Measurements from ENCODE around the gene ZMYM5. TPM values are rescaled to one million over a fixed set of nuclear protein-coding genes. Genes with fewer than 3 reads are reported as not detected.
"Not testable (repeated sequence)": the region's sequence is repeated elsewhere in the genome, so short reads cannot be mapped to it uniquely, and the experiment has no call there.

ZMYM5 gene
- total and polyA plus RNA-seq, 9 of the 15 experiments (the other 6 are each of a cell fraction or from before 2014, with no cell fraction given) = 5.4 to 11.9 (median 7.8) TPM

GRCh38 chr13:19781526-19781925, 81.9 kb downstream of the ZMYM5 start:
- H4K20me1 ChIP-seq (replicated peaks; ENCODE audit: control insufficient read depth, insufficient read depth, low read length) = no peaks in the 10 kb centered on the region
- H3K4me2 ChIP-seq (ENCODE audit: insufficient read depth, low read length) = peak overlapping the region; percentile 87
- H3K79me2 ChIP-seq (ENCODE audit: control insufficient read depth, insufficient read depth, low read length) = peaks cover 38% of the 10 kb centered on the region
- peak overlapping the region; percentile 95 for H3K27ac ChIP-seq (ENCODE audit: extremely low read depth, low read depth, low read length)
- H3K9me3 ChIP-seq (replicated peaks; ENCODE audit: control insufficient read depth, insufficient read depth, low read depth, low read length) = no peaks in the 10 kb centered on the region
- ATAC-seq = no peak
- peaks cover 3 to 5% of the 10 kb centered on the region in 2 experiments; a peak in 3 of 5 replicates for H3K4me1 ChIP-seq (replicated peaks in 1 of 2; ENCODE audit: control insufficient read depth in 2 of 2, insufficient read depth in 2 of 2, low read length in 2 of 2)
- peaks cover 5% of the 10 kb centered on the region; the same call in 1 of the 3 replicates for H3K36me3 ChIP-seq (ENCODE audit: control insufficient read depth, insufficient read depth, low read length)
- H3K4me3 ChIP-seq = peak overlapping the region; percentile 90
- 1% methylated on average over 9 of the region's 9 CpGs for WGBS (ENCODE audit: insufficient coverage, low coverage, missing lambda C conversion rate)
- TF ChIP-seq ZNF431 (CRISPR knock-in tag; IDR thresholded peaks at IDR 0.05) (no peak), ZNF121 (CRISPR knock-in tag; conservative IDR thresholded peaks at IDR 0.05) (peak; percentile 71)
- DNase-seq (ENCODE audit: extremely low read depth in 1 of 4, low spot score in 3 of 4) = peak in 1 of 4 experiments; percentile 18
- intact Hi-C loops (cut with micrococcal nuclease) = loop anchor here (10.0 kb wide), 1 partner anchor 83 kb away; the partner anchor contains the start of gene ZMYM5
- no peak for FAIRE-seq
- no TSS peak for BruUV-seq (replicated peaks)
- H3K9ac ChIP-seq (ENCODE audit: insufficient read depth in 1 of 2, low read depth in 2 of 2, low read length in 2 of 2) = peak overlapping the region; percentile 94 to 95
- CTCF ChIA-PET (ENCODE audit: low intra/inter-chr PET ratio) = no interaction called here
- POLR2A ChIA-PET = interaction anchor here (1.3 to 1.7 kb wide), 2 partner anchors 10 to 15 kb away, joined by 8 to 11 read pairs; no protein-coding TSS in a partner anchor
- H3K27me3 ChIP-seq (ENCODE audit: control insufficient read depth in 2 of 2, insufficient read depth in 2 of 2, low read length in 2 of 2) = no peaks in the 10 kb centered on the region
- H2AFZ ChIP-seq (ENCODE audit: low read depth, low read length) = no peak overlapping the region
- no peaks in the 10 kb centered on the region for H3K9me1 ChIP-seq (ENCODE audit: control insufficient read depth, insufficient read depth, low read length)
- in situ Hi-C loops (cut with MboI) = no loop called here

GRCh38 chr13:19780753-19781418, 82.6 kb downstream of the ZMYM5 start:
- Histone ChIP-seq H3K4me2 (ENCODE audit: insufficient read depth, low read length) (peak overlapping the region; percentile 68), H3K79me2 (ENCODE audit: control insufficient read depth, insufficient read depth, low read length) (peaks cover 44% of the 10 kb centered on the region), H3K9ac (ENCODE audit: insufficient read depth in 1 of 2, low read depth in 2 of 2, low read length in 2 of 2) (peak overlapping the region in 1 of 2 experiments; percentile 43; a peak in 3 of 4 replicates), H3K27ac (ENCODE audit: extremely low read depth, low read depth, low read length) (peak overlapping the region; percentile 48; the same call in 2 of the 3 replicates), H3K4me3 (peak overlapping the region; percentile 90)
- FAIRE-seq; H3K9me3 ChIP-seq (replicated peaks; ENCODE audit: control insufficient read depth, insufficient read depth, low read depth, low read length); H3K27me3 ChIP-seq (ENCODE audit: control insufficient read depth in 2 of 2, insufficient read depth in 2 of 2, low read length in 2 of 2); H4K20me1 ChIP-seq (replicated peaks; ENCODE audit: control insufficient read depth, insufficient read depth, low read length); H3K4me1 ChIP-seq (replicated peaks in 1 of 2; ENCODE audit: control insufficient read depth in 2 of 2, insufficient read depth in 2 of 2, low read length in 2 of 2); BruUV-seq (replicated peaks); H3K36me3 ChIP-seq (ENCODE audit: control insufficient read depth, insufficient read depth, low read length); ATAC-seq; CTCF ChIA-PET (ENCODE audit: low intra/inter-chr PET ratio); in situ Hi-C loops (cut with MboI); H2AFZ ChIP-seq (ENCODE audit: low read depth, low read length); H3K9me1 ChIP-seq (ENCODE audit: control insufficient read depth, insufficient read depth, low read length): not testable (repeated sequence)
- POLR2A ChIA-PET = interaction anchor here (0.7 kb wide), 1 partner anchor 83 kb away, joined by 3 read pairs; no protein-coding TSS in a partner anchor
- peak in 1 of 4 experiments; percentile 8 for DNase-seq (ENCODE audit: extremely low read depth in 1 of 4, low spot score in 3 of 4)
- WGBS (ENCODE audit: insufficient coverage, low coverage, missing lambda C conversion rate) = 39% methylated on average over 19 of the region's 22 CpGs
- peak in 1 of 2 experiments; percentile 29; a peak in 1 of 4 replicates for TF ChIP-seq TRIM24 (IDR thresholded peaks at IDR 0.05)
- peak; percentile 64; the same call in 1 of the 2 replicates for TF ChIP-seq NFATC3 (IDR thresholded peaks at IDR 0.05)
- peak; percentile 89 for TF ChIP-seq ZNF121 (CRISPR knock-in tag; conservative IDR thresholded peaks at IDR 0.05)
- intact Hi-C loops (cut with micrococcal nuclease) = loop anchor here (10.0 kb wide), 1 partner anchor 84 kb away; the partner anchor contains the start of gene ZMYM5

Other genes starting within 250 kb of the ZMYM5 start
- 14.0 and 18.3 TPM in 2 replicates for gene MPHOSPH8, start 230.0 kb downstream of the ZMYM5 start, total RNA-seq (2014; rRNA removed)
- 17.8 and 18.7 TPM in 2 replicates for gene MPHOSPH8, start 230.0 kb downstream of the ZMYM5 start, total RNA-seq (2014; rRNA removed; fragmentation: Illumina TruSeq; extraction: Trizol)
- gene MPHOSPH8, start 230.0 kb downstream of the ZMYM5 start, total RNA-seq (2015; rRNA removed; fragmentation: Illumina TruSeq; extraction: Trizol) = 17.8 and 21.9 TPM in 2 replicates
- gene MPHOSPH8, start 230.0 kb downstream of the ZMYM5 start, total RNA-seq (2021) = 14.2 and 15.9 TPM in 2 replicates
- 15.6 and 16.6 TPM in 2 replicates for gene MPHOSPH8, start 230.0 kb downstream of the ZMYM5 start, polyA plus RNA-seq (2011; rRNA removed)
- 21.3 and 24.8 TPM in 2 replicates for gene MPHOSPH8, start 230.0 kb downstream of the ZMYM5 start, polyA plus RNA-seq (2014; fragmentation: Illumina TruSeq; extraction: Trizol)
- 10 to 100 TPM; 10.3 to 15.6 TPM for gene MPHOSPH8, start 230.0 kb downstream of the ZMYM5 start, polyA plus RNA-seq (2014; fragmentation: Nextera tagmentation; extraction: Ambion mirVana)
- gene MPHOSPH8, start 230.0 kb downstream of the ZMYM5 start, polyA plus RNA-seq (2014; rRNA removed) = 21.1 and 23.5 TPM in 2 replicates
- gene PSPC1, start 80.7 kb downstream of the ZMYM5 start, total RNA-seq (2014; rRNA removed) = 50.8 and 60.4 TPM in 2 replicates
- 44.5 and 46.9 TPM in 2 replicates for gene PSPC1, start 80.7 kb downstream of the ZMYM5 start, total RNA-seq (2014; rRNA removed; fragmentation: Illumina TruSeq; extraction: Trizol)
- 39.9 and 41.2 TPM in 2 replicates for gene PSPC1, start 80.7 kb downstream of the ZMYM5 start, total RNA-seq (2015; rRNA removed; fragmentation: Illumina TruSeq; extraction: Trizol)
- gene PSPC1, start 80.7 kb downstream of the ZMYM5 start, total RNA-seq (2021) = 42.9 and 44.8 TPM in 2 replicates
- gene PSPC1, start 80.7 kb downstream of the ZMYM5 start, polyA plus RNA-seq (2011; rRNA removed) = 34.4 and 42.4 TPM in 2 replicates
- 41.3 and 42.4 TPM in 2 replicates for gene PSPC1, start 80.7 kb downstream of the ZMYM5 start, polyA plus RNA-seq (2014; fragmentation: Illumina TruSeq; extraction: Trizol)
- 1 to 10 TPM; 8.6 to 9.1 TPM for gene PSPC1, start 80.7 kb downstream of the ZMYM5 start, polyA plus RNA-seq (2014; fragmentation: Nextera tagmentation; extraction: Ambion mirVana)
- gene PSPC1, start 80.7 kb downstream of the ZMYM5 start, polyA plus RNA-seq (2014; rRNA removed) = 57.5 and 60.2 TPM in 2 replicates
- 15.3 and 16.8 TPM in 2 replicates for gene ZMYM2, start 95.1 kb upstream of the ZMYM5 start, total RNA-seq (2014; rRNA removed)
- 41.2 and 41.8 TPM in 2 replicates for gene ZMYM2, start 95.1 kb upstream of the ZMYM5 start, total RNA-seq (2014; rRNA removed; fragmentation: Illumina TruSeq; extraction: Trizol)
- gene ZMYM2, start 95.1 kb upstream of the ZMYM5 start, total RNA-seq (2015; rRNA removed; fragmentation: Illumina TruSeq; extraction: Trizol) = 34.2 and 38.2 TPM in 2 replicates
- gene ZMYM2, start 95.1 kb upstream of the ZMYM5 start, total RNA-seq (2021) = 26.0 and 26.8 TPM in 2 replicates
- 34.0 and 48.8 TPM in 2 replicates for gene ZMYM2, start 95.1 kb upstream of the ZMYM5 start, polyA plus RNA-seq (2011; rRNA removed)
- 26.8 and 32.1 TPM in 2 replicates for gene ZMYM2, start 95.1 kb upstream of the ZMYM5 start, polyA plus RNA-seq (2014; fragmentation: Illumina TruSeq; extraction: Trizol)
- gene ZMYM2, start 95.1 kb upstream of the ZMYM5 start, polyA plus RNA-seq (2014; fragmentation: Nextera tagmentation; extraction: Ambion mirVana) = 1 to 10 TPM; 5.0 to 8.8 TPM
- gene ZMYM2, start 95.1 kb upstream of the ZMYM5 start, polyA plus RNA-seq (2014; rRNA removed) = 16.4 and 19.3 TPM in 2 replicates